CD4-positive, alpha-beta memory T cell (primary cell): Measurements from ENCODE around the gene SUPT4H1. TPM values are rescaled to one million over a fixed set of nuclear protein-coding genes. Genes with fewer than 3 reads are reported as not detected.

Experiments used
- CTCF ChIA-PET: fragments of 350-600 bp; sonication (Branson Sonifier 250); formaldehyde crosslinking; loops from one replicate; lab custom pipeline; 2021; ENCODE audit warnings: inconsistent platforms; ENCODE audit not compliant: partially characterized antibody; lab: Charles Lee
- POLR2A ChIA-PET: fragments of 350-600 bp; sonication (Branson Sonifier 250); formaldehyde crosslinking; loops from one replicate; lab custom pipeline; 2021; ENCODE audit not compliant: partially characterized antibody; lab: Charles Lee
- DNase-seq, 5 donors: peaks; one replicate each; pipeline versions ENCODE4 v3.0.0 to v3.0.0-alpha.2; 2020 to 2022; ENCODE audit warnings: mixed read lengths in 1 of 5
- H3K27ac ChIP-seq: one replicate; pipeline ENCODE4 v1.7.0; 2013; ENCODE audit warnings: low read depth, low read length
- H3K27me3 ChIP-seq: 2 replicates; pipeline ENCODE4 v1.7.0; 2013; ENCODE audit warnings: mild to moderate bottlenecking, low read length, moderate library complexity; ENCODE audit not compliant: insufficient read depth
- H3K36me3 ChIP-seq: 2 replicates; pipeline ENCODE4 v1.7.0; 2013; ENCODE audit warnings: mild to moderate bottlenecking, low read length, moderate library complexity; ENCODE audit not compliant: insufficient read depth
- H3K4me1 ChIP-seq: 2 replicates; pipeline ENCODE4 v1.7.0; 2013; ENCODE audit warnings: mild to moderate bottlenecking, low read length, moderate library complexity; ENCODE audit not compliant: insufficient read depth
- H3K4me3 ChIP-seq, 2 donors: one replicate each; pipeline ENCODE4 v1.7.0; 2013; ENCODE audit warnings: low read length in 2 of 2, mild to moderate bottlenecking in 1 of 2
- H3K9me3 ChIP-seq, 2 donors: one replicate each; pipeline ENCODE4 v1.7.0; 2013; ENCODE audit warnings: low read length in 2 of 2, control low read depth in 1 of 2; ENCODE audit not compliant: control insufficient read depth in 1 of 2
- H3K27ac Mint-ChIP-seq, 7 donors: one replicate each; pipeline ENCODE4 v1.8.0; 2020 to 2021; ENCODE audit warnings: mixed read lengths in 7 of 7, mild to moderate bottlenecking in 6 of 7, inconsistent platforms in 3 of 7, moderate library complexity in 3 of 7
- H3K27me3 Mint-ChIP-seq, 2 donors: one replicate each; pipeline ENCODE4 v1.8.0; 2020 to 2021; ENCODE audit warnings: mixed read lengths in 2 of 2
- H3K36me3 Mint-ChIP-seq, 2 donors: one replicate each; pipeline ENCODE4 v1.8.0; 2020 to 2021; ENCODE audit warnings: mixed read lengths in 2 of 2, inconsistent platforms in 1 of 2, mild to moderate bottlenecking in 1 of 2
- H3K4me1 Mint-ChIP-seq, 4 donors: one replicate each; pipeline ENCODE4 v1.8.0; 2020 to 2021; ENCODE audit warnings: mixed read lengths in 4 of 4, mild to moderate bottlenecking in 1 of 4
- H3K4me3 Mint-ChIP-seq, 8 donors: one replicate each; pipeline ENCODE4 v1.8.0; 2020 to 2021; ENCODE audit warnings: mixed read lengths in 8 of 8, mild to moderate bottlenecking in 7 of 8, moderate library complexity in 6 of 8, inconsistent platforms in 3 of 8
- H3K9me3 Mint-ChIP-seq, 8 donors: one replicate each; pipeline ENCODE4 v1.8.0; 2020 to 2021; ENCODE audit warnings: mixed read lengths in 8 of 8, mild to moderate bottlenecking in 5 of 8, inconsistent platforms in 3 of 8, moderate library complexity in 1 of 8
- intact Hi-C: fragments of 100-400 bp; cut with micrococcal nuclease; formaldehyde crosslinking; loops from one replicate; pipeline ENCODE4 v1.15.1; 2023
- polyA plus RNA-seq, 2 donors: library from polyadenylated mRNA; unstranded; fragments of 300-500 nt; fragmentation: Illumina TruSeq; gene quantifications; one replicate each; pipeline ENCODE4 v1.2.3, GENCODE V29; 2021
- total RNA-seq, 2 experiments: library from RNA; stranded (reverse); gene quantifications; one replicate each; pipeline ENCODE4 v1.2.3, GENCODE V29; 2021

Gene SUPT4H1
- total and polyA plus RNA-seq, 4 experiments from 2014 or later: 61.4 to 120 (median 84.8) TPM

DNA sequence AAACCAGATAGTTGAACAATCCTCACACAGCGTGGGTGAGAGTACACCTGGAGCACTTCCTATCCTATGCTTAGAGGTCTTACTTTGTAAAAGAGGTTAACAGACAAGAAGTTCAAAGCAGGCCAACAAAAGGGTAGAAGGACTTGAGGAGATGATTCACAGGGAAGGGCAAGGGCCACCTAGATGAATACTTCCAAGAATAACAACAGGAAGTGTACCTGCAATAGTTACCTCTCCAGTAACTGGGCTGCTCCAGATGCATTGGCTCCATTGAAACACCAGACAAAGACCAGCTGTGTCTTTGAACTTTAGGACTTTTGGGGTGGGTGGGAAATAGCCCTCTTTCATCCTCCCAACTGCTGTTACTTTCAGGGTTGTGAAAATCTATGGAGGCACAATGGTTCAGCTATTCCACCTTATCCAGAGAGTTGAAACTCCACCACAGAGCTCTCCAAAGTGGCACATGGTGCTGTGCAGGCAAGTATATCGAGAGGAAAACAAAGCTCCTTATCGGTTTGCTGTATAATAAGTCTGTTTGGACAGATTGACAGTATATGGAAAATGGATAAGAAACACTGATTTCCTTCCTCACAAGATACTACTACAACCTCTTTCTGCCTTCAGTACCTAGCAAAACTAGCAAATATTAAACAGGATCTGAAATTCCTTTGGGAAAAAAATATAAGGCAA is 42.7 kb upstream of the SUPT4H1 start:
- H3K9me3 ChIP-seq: no peaks in the 10 kb centered on the region
- no peaks in the 10 kb centered on the region for H3K27me3 ChIP-seq
- intact Hi-C loops: no loop called here
- H3K4me3 Mint-ChIP-seq: no peak overlapping the region
- no peaks in the 10 kb centered on the region for H3K27me3 Mint-ChIP-seq
- peaks cover 0 to 5% of the 10 kb centered on the region in 2 donors for H3K36me3 Mint-ChIP-seq
- CTCF ChIA-PET: interaction anchor here (0.5 kb wide), 1 partner anchor 57 kb away, joined by 4 read pairs; no protein-coding TSS in a partner anchor
- no peak overlapping the region for H3K4me3 ChIP-seq
- H3K27ac Mint-ChIP-seq: no peak overlapping the region
- H3K9me3 Mint-ChIP-seq: no peaks in the 10 kb centered on the region
- H3K27ac ChIP-seq: no peak overlapping the region
- H3K4me1 Mint-ChIP-seq: no peaks in the 10 kb centered on the region
- no peaks in the 10 kb centered on the region for H3K36me3 ChIP-seq
- POLR2A ChIA-PET: no interaction called here
- no peaks in the 10 kb centered on the region for H3K4me1 ChIP-seq
- DNase-seq: no peak

GRCh38 chr17:58391302-58391984 is 39.4 kb upstream of the SUPT4H1 start:
- H3K36me3 Mint-ChIP-seq: no peaks in the 10 kb centered on the region
- intact Hi-C loops: no loop called here
- Histone ChIP-seq H3K36me3 (no peaks in the 10 kb centered on the region), H3K27ac (no peak overlapping the region), H3K4me3 (no peak overlapping the region), H3K27me3 (no peaks in the 10 kb centered on the region), H3K9me3 (no peaks in the 10 kb centered on the region), H3K4me1 (no peaks in the 10 kb centered on the region)
- peaks cover 0 to 12% (median 4%) of the 10 kb centered on the region in 4 donors for H3K4me1 Mint-ChIP-seq
- H3K27ac Mint-ChIP-seq: no peak overlapping the region
- CTCF ChIA-PET: interaction anchor here (1.1 kb wide), 1 partner anchor 9 kb away, joined by 3 read pairs; no protein-coding TSS in a partner anchor
- DNase-seq: no peak
- no peaks in the 10 kb centered on the region for H3K27me3 Mint-ChIP-seq
- POLR2A ChIA-PET: no interaction called here
- H3K9me3 Mint-ChIP-seq: no peaks in the 10 kb centered on the region
- H3K4me3 Mint-ChIP-seq: no peak overlapping the region

DNA sequence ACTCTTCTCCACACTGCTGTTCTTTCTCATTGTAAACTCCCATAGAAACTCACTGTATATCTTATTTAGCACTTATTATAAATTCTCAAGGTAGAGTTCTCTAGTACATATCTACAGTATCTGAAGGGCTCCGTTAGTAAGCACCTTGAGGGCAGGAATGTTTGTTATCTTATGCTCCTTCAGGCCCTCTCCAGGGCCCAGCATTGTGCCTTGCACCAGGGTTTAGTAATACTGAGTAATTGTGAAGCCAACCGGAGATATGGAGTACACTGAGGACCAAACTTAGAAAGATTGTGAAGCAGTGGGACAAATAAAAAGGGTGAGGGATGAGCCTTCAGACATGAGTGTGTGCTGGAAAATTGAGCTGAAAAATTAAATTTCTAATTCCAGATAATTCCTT is 38.9 kb upstream of the SUPT4H1 start:
- Mint-ChIP-seq H3K27ac (no peak overlapping the region), H3K9me3 (no peaks in the 10 kb centered on the region), H3K27me3 (no peaks in the 10 kb centered on the region), H3K4me3 (no peak overlapping the region), H3K36me3 (no peaks in the 10 kb centered on the region), H3K4me1 (peaks cover 0 to 12% (median 4%) of the 10 kb centered on the region in 4 donors)
- intact Hi-C loops: no loop called here
- H3K27ac ChIP-seq: no peak overlapping the region
- no peak for DNase-seq
- no peaks in the 10 kb centered on the region for H3K9me3 ChIP-seq
- H3K27me3 ChIP-seq: no peaks in the 10 kb centered on the region
- H3K36me3 ChIP-seq: no peaks in the 10 kb centered on the region
- no peaks in the 10 kb centered on the region for H3K4me1 ChIP-seq
- ChIA-PET CTCF (interaction anchor here (1.1 kb wide), 1 partner anchor 9 kb away, joined by 3 read pairs; no protein-coding TSS in a partner anchor), POLR2A (no interaction called here)
- H3K4me3 ChIP-seq: no peak overlapping the region

GRCh38 chr17:58388302-58389190 is 36.5 kb upstream of the SUPT4H1 start:
- Mint-ChIP-seq H3K4me1 (peaks cover 0 to 16% (median 5%) of the 10 kb centered on the region in 4 donors), H3K27me3 (no peaks in the 10 kb centered on the region), H3K36me3 (no peaks in the 10 kb centered on the region), H3K9me3 (no peaks in the 10 kb centered on the region), H3K27ac (peak overlapping the region in 4 of 7 donors; percentile 25 to 81 (median 42)), H3K4me3 (no peak overlapping the region)
- ChIA-PET CTCF (interaction anchor here (1.1 to 1.6 kb wide), 3 partner anchors 10 to 36 kb away, joined by 3 to 6 read pairs (median 5); partner anchors contain the start of genes RNF43 and SUPT4H1), POLR2A (interaction anchor here (0.8 kb wide), 1 partner anchor 33 kb away, joined by 3 read pairs; no protein-coding TSS in a partner anchor)
- intact Hi-C loops: no loop called here
- Histone ChIP-seq H3K27me3 (no peaks in the 10 kb centered on the region), H3K4me1 (no peaks in the 10 kb centered on the region), H3K36me3 (no peaks in the 10 kb centered on the region), H3K27ac (no peak overlapping the region), H3K9me3 (no peaks in the 10 kb centered on the region), H3K4me3 (no peak overlapping the region)
- no peak for DNase-seq

DNA sequence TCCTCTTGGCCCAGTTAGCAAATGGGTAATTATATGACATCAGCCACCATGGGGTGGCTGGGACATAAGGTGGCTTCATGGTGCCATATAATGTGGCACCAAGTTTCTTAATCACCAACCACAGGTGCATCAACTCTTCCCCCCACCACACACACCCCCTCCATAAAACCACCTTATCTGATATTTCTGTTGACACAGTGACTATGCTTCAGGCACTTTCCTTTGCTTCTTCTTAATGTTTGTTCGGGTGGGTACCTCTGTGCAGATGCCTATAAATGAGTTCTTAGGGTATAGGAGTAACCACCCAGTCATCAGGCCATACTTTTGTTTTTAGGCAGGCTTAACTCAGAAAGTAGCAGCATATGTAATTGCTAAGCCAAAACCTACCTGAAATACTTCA is 35.8 kb upstream of the SUPT4H1 start:
- no peaks in the 10 kb centered on the region for H3K36me3 ChIP-seq
- H3K4me1 ChIP-seq: peaks cover 3% of the 10 kb centered on the region
- no peaks in the 10 kb centered on the region for H3K27me3 Mint-ChIP-seq
- intact Hi-C loops: no loop called here
- peak overlapping the region in 2 of 7 donors; percentile 35 to 43 for H3K27ac Mint-ChIP-seq
- no peaks in the 10 kb centered on the region for H3K9me3 ChIP-seq
- H3K4me1 Mint-ChIP-seq: peaks cover 3 to 19% (median 7%) of the 10 kb centered on the region in 4 donors
- no peaks in the 10 kb centered on the region for H3K9me3 Mint-ChIP-seq
- peak in 1 of 5 donors; percentile 41 for DNase-seq
- no peak overlapping the region for H3K4me3 Mint-ChIP-seq
- H3K27me3 ChIP-seq: no peaks in the 10 kb centered on the region
- H3K36me3 Mint-ChIP-seq: no peaks in the 10 kb centered on the region
- ChIA-PET CTCF (interaction anchor here (1.6 kb wide), 1 partner anchor 9 kb away, joined by 6 read pairs; no protein-coding TSS in a partner anchor), POLR2A (no interaction called here)
- no peak overlapping the region for H3K4me3 ChIP-seq
- no peak overlapping the region for H3K27ac ChIP-seq

DNA sequence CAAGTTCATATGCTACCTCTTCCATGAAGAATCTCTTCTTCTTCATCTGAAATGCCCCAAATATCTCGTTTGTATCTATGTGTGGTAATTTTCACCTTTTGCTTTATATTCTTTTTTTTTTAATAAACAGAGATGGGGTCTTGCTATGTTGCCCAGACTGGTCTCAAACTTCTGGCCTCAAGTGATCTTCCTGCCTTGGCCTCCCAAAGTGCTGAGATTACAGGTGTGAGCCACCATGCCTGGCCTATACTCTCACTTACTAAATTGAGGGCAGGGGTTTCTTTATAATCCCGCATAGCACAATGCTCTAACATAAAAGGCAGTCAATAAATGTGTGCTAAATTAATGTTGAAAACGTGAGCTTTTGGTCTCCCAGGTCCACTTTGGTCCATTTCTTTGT is 34.7 kb upstream of the SUPT4H1 start:
- ChIA-PET POLR2A (no interaction called here), CTCF (interaction anchor here (1.1 kb wide), 1 partner anchor 9 kb away, joined by 5 read pairs; no protein-coding TSS in a partner anchor)
- Histone ChIP-seq H3K36me3 (no peaks in the 10 kb centered on the region), H3K4me1 (peaks cover 14% of the 10 kb centered on the region), H3K4me3 (no peak overlapping the region), H3K27ac (no peak overlapping the region), H3K27me3 (no peaks in the 10 kb centered on the region), H3K9me3 (no peaks in the 10 kb centered on the region)
- H3K4me3 Mint-ChIP-seq: no peak overlapping the region
- peaks cover 14 to 30% (median 18%) of the 10 kb centered on the region in 4 donors for H3K4me1 Mint-ChIP-seq
- H3K36me3 Mint-ChIP-seq: no peaks in the 10 kb centered on the region
- no peaks in the 10 kb centered on the region for H3K9me3 Mint-ChIP-seq
- intact Hi-C loops: no loop called here
- H3K27me3 Mint-ChIP-seq: no peaks in the 10 kb centered on the region
- no peak overlapping the region for H3K27ac Mint-ChIP-seq
- no peak for DNase-seq
